Stimulated activated CD4-positive, alpha-beta T cell treated with anti-CD3 and anti-CD28 coated beads, TNF-alpha, amount 100 ng/mL, for 48 hours (primary cell): ENCODE measurements around the gene HUS1.
"Not testable (repeated sequence)": the region's sequence is repeated elsewhere in the genome, so short reads cannot be mapped to it uniquely, and the experiment has no call there.

Experiments
- DNase-seq, 3 donors: peaks; one replicate each; pipeline ENCODE4 v3.0.0-alpha.2; 2020; ENCODE audit warnings: low read depth in 3 of 3

Gene HUS1

GRCh38 chr7:47979145-47979831 is at the start of gene HUS1:
Gene HUS1 (minus strand): TSS chr7:47979615. CDS start chr7:47979519, 96 bp downstream.
- peak; percentile 88 to 90 (median 88) for DNase-seq

- DNase-seq: no peak
These were observed 49.5 kb upstream of the HUS1 start, which contains the start of gene SUN3 for GRCh38 chr7:48028938-48029337. Gene SUN3 (minus strand): TSS chr7:48029107. CDS start chr7:48028938, 169 bp downstream.

- no peak for DNase-seq
These were observed 46.2 kb upstream of the HUS1 start for GRCh38 chr7:48025624-48026023.

- DNase-seq: no peak
These were observed 38.3 kb upstream of the HUS1 start for GRCh38 chr7:48017674-48018073.

GRCh38 chr7:48016641-48017040 is 37.2 kb upstream of the HUS1 start:
- no peak for DNase-seq

- DNase-seq: no peak
These were observed 32.5 kb upstream of the HUS1 start for GRCh38 chr7:48011951-48012350.

GRCh38 chr7:48011323-48011722 is 31.9 kb upstream of the HUS1 start:
- no peak for DNase-seq

- no peak for DNase-seq
These were observed 30.5 kb upstream of the HUS1 start for GRCh38 chr7:48009954-48010353.

GRCh38 chr7:48009257-48009656 is 29.8 kb upstream of the HUS1 start:
- DNase-seq: no peak

GRCh38 chr7:48006866-48007265 is 27.5 kb upstream of the HUS1 start:
- no peak for DNase-seq

GRCh38 chr7:48004638-48005037 is 25.2 kb upstream of the HUS1 start:
- DNase-seq: no peak

- no peak for DNase-seq
These were observed 24.6 kb upstream of the HUS1 start for GRCh38 chr7:48004032-48004431.

- not testable (repeated sequence) for DNase-seq
These were observed 20.7 kb upstream of the HUS1 start for GRCh38 chr7:48000164-48000563.

GRCh38 chr7:47999413-47999812 is 20.0 kb upstream of the HUS1 start:
- DNase-seq: no peak

- DNase-seq: no peak
These were observed 13.0 kb upstream of the HUS1 start for GRCh38 chr7:47992446-47992845.

- DNase-seq: peak; percentile 70 to 81 (median 76)
These were observed 12.4 kb upstream of the HUS1 start for GRCh38 chr7:47991741-47992311.

GRCh38 chr7:47991270-47991669 is 11.9 kb upstream of the HUS1 start:
- no peak for DNase-seq

- DNase-seq: no peak
These were observed 11.2 kb upstream of the HUS1 start for GRCh38 chr7:47990592-47990991.

- DNase-seq: not testable (repeated sequence)
These were observed 10.4 kb upstream of the HUS1 start for GRCh38 chr7:47989607-47990400.

GRCh38 chr7:47988496-47989386 is 9.3 kb upstream of the HUS1 start:
- DNase-seq: no peak

GRCh38 chr7:47982610-47983009 is 3.2 kb upstream of the HUS1 start:
- no peak for DNase-seq

- DNase-seq: not testable (repeated sequence)
These were observed 1.2 kb upstream of the HUS1 start for GRCh38 chr7:47980648-47981047.
